ENCODE data around the gene FHIT.

- TF ChIP-seq CTCF (IDR thresholded peaks at IDR 0.05) (no peak), POLR2A (IDR thresholded peaks at IDR 0.05) (no peak)
These were observed 708.3 kb downstream of the FHIT start for GRCh38 chr3:60542995-60543394.
